DOHH2 (cell line): Measurements from ENCODE around the gene DAAM1.

Source experiments
- CTCF ChIP-seq: fragments of 200-600 bp; sonication (generic); IDR thresholded peaks from one replicate; pipeline ENCODE4 v1.5.1; 2014; ENCODE audit warnings: antibody characterized with exemption, mild to moderate bottlenecking, low read depth, low read length; ENCODE audit not compliant: poor library complexity, severe bottlenecking
- EZH2phosphoT487 ChIP-seq: fragments of 200-600 bp; sonication (generic); IDR thresholded peaks from 2 replicates; pipeline ENCODE4 v1.6.1; 2017; ENCODE audit warnings: borderline replicate concordance, mild to moderate bottlenecking, antibody characterized with exemption, low read length, moderate library complexity, mixed read lengths

DNA sequence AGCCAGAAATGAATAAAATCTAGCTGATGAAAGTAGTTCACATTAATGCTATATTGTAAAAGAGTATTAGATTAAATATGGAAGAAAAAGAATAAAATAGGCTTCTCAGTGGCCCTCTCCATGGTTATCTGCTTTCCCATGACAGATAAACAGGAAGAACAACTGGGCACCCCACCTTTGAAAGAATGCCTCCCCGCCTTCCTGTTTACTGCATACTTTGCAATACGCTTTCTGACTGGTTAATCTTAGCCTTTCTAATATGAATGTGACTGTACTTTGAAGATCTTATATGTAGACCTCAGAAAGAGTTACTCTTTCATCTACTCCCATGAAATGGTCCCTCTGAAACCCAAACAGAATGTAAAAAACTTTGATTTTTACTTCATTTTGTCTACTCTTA, 34.1 kb upstream of the DAAM1 start:
- TF ChIP-seq CTCF (no peak), EZH2phosphoT487 (no peak)
